ENCODE measurements around the gene ATP6V1A. TPM values are rescaled to one million over a fixed set of nuclear protein-coding genes. Genes with fewer than 3 reads are reported as not detected.

Gene ATP6V1A
- total RNA-seq, 2 donors from 2014 or later, result 48.8 to 69.5 TPM

- no peak for DNase-seq (ENCODE audit: low spot score in 2 of 2)
- Mint-ChIP-seq H3K9me3 (no peaks in the 10 kb centered on the region), H3K27ac (no peak overlapping the region), H3K36me3 (no peaks in the 10 kb centered on the region)
- ATAC-seq, result peak in 1 of 2 donors; percentile 28
Measured at GRCh38 chr3:113783463-113783862, 36.6 kb downstream of the ATP6V1A start.

DNA sequence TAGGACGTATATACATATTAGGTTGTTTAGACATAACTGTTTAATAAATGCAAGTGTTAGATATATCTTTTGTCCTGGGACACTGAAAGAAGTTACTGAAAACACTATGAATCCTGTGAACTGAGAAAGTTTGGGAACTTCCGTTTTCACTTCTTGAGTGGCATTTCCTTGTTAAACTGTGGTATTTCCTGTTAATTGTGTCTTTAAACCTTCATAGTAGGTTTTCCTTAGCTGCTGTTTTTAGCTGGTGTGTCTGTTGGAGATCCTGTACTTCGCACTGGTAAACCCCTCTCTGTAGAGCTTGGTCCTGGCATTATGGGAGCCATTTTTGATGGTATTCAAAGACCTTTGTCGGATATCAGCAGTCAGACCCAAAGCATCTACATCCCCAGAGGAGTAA, 37.1 kb downstream of the ATP6V1A start:
- Mint-ChIP-seq H3K36me3 (no peaks in the 10 kb centered on the region), H3K27ac (no peak overlapping the region)
- ATAC-seq, result no peak

GRCh38 chr3:113791381-113791780, 44.5 kb downstream of the ATP6V1A start:
- H3K9me3 Mint-ChIP-seq, result no peaks in the 10 kb centered on the region
- ATAC-seq (no peak), DNase-seq (ENCODE audit: low spot score in 2 of 2) (no peak)
- H3K27ac Mint-ChIP-seq, result no peak overlapping the region
- H3K36me3 Mint-ChIP-seq, result no peaks in the 10 kb centered on the region

More for the DNA sequence above, 37.1 kb downstream of the ATP6V1A start:
- no peak for DNase-seq (ENCODE audit: low spot score in 2 of 2)
- no peaks in the 10 kb centered on the region for H3K9me3 Mint-ChIP-seq

GRCh38 chr3:113794526-113794925, 47.7 kb downstream of the ATP6V1A start:
- Mint-ChIP-seq H3K36me3 (no peaks in the 10 kb centered on the region), H3K27ac (no peak overlapping the region), H3K9me3 (no peaks in the 10 kb centered on the region)
- ATAC-seq, result no peak
- DNase-seq (ENCODE audit: low spot score in 2 of 2), result no peak

DNA sequence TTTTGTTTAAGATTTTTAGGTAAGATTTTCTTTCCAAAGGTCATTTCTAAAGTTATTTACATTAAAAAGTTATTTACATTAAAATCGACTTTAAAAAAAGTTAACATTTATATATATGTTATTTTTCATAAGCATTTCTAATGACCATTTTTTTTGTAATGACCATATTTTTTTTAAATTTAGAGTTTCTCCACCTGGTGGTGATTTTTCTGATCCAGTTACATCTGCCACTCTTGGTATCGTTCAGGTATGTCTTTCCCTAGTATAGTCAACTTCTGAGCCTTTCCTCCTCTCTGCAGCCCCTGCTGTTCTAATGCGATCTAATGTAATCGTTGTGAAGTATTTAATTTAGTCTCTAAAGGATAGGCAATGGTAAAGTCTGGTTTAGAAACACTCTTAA, 48.9 kb downstream of the ATP6V1A start:
- Mint-ChIP-seq H3K9me3 (no peaks in the 10 kb centered on the region), H3K36me3 (no peaks in the 10 kb centered on the region), H3K27ac (no peak overlapping the region)
- no peak for DNase-seq (ENCODE audit: low spot score in 2 of 2)
- no peak for ATAC-seq

GRCh38 chr3:113802795-113803455, 56.1 kb downstream of the ATP6V1A start:
- DNase-seq (ENCODE audit: low spot score in 2 of 2) (no peak), ATAC-seq (no peak)
- peak overlapping the region in 1 of 2 donors; percentile 48 for H3K27ac Mint-ChIP-seq
- H3K36me3 Mint-ChIP-seq, result peaks cover 0 to 4% of the 10 kb centered on the region in 2 donors
- H3K9me3 Mint-ChIP-seq, result no peaks in the 10 kb centered on the region

DNA sequence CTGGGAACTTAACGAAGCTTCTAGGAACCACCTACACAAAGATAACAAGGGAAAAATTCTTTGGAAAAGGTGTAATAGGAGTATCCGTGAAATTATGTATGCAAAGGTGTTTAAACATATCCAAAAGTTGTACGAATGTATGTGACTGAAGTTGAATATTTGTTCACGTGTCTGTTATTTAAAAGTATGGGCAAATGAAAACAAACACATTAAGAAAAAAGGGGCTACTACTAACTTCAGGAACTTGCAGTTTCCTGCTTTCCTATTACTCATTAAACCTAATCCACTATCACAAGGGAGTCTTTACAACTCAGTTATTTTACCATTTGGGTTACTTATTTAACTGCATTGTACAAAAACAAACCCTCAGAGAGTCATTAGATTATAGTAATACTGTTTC, 57.8 kb downstream of the ATP6V1A start:
- ATAC-seq (no peak), DNase-seq (ENCODE audit: low spot score in 2 of 2) (no peak)
- Mint-ChIP-seq H3K9me3 (no peaks in the 10 kb centered on the region), H3K27ac (no peak overlapping the region), H3K36me3 (peaks cover 0 to 4% of the 10 kb centered on the region in 2 donors)

GRCh38 chr3:113805249-113805648, 58.4 kb downstream of the ATP6V1A start:
- Mint-ChIP-seq H3K9me3 (no peaks in the 10 kb centered on the region), H3K27ac (no peak overlapping the region), H3K36me3 (peaks cover 0 to 4% of the 10 kb centered on the region in 2 donors)
- DNase-seq (ENCODE audit: low spot score in 2 of 2), result no peak
- ATAC-seq, result no peak

DNA sequence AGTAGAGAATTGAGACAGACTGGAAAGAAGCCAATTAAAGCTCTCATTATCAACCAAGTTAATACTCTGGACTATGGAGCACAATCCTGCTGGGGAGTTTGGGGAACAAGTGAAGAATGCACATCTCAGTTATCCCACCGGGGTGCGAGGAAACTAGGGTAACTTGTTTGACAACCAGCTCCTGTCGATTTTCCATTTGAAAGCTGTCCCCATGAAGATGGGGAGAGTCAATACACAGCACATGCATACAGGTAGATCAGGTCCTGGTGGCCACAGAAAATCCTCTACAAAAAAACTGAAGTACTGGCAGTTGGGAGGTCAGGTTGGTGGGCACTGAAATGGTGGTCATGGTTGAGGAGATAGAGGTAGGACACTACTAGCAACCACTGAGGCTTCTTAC, 66.0 kb downstream of the ATP6V1A start:
- Mint-ChIP-seq H3K27ac (peak overlapping the region in 1 of 2 donors; percentile 16), H3K36me3 (no peaks in the 10 kb centered on the region)
- no peak for ATAC-seq

DNA sequence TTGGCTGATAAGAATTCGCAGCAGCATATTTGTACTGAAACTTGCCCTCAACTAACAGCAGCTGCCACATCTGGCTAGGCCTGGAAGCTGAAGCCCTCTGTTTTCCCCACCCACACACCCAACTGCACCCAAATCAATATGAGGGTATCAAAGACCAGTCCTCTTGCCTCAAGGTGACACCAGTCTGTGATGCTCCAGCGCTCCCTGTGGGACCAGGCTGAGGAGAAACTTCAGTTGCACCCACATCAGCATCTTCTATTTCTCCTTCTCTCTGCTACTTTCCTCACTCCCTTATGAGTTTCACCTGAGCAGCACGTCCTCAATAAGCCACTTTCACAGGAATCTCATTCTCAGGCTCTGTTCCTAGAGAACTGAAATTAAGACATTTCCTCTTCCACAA, 73.0 kb downstream of the ATP6V1A start:
- Mint-ChIP-seq H3K9me3 (no peaks in the 10 kb centered on the region), H3K36me3 (no peaks in the 10 kb centered on the region), H3K27ac (no peak overlapping the region)
- DNase-seq (ENCODE audit: low spot score in 2 of 2), result no peak
- no peak for ATAC-seq

More for the DNA sequence above, 66.0 kb downstream of the ATP6V1A start:
- DNase-seq (ENCODE audit: low spot score in 2 of 2), result no peak
- no peaks in the 10 kb centered on the region for H3K9me3 Mint-ChIP-seq

DNA sequence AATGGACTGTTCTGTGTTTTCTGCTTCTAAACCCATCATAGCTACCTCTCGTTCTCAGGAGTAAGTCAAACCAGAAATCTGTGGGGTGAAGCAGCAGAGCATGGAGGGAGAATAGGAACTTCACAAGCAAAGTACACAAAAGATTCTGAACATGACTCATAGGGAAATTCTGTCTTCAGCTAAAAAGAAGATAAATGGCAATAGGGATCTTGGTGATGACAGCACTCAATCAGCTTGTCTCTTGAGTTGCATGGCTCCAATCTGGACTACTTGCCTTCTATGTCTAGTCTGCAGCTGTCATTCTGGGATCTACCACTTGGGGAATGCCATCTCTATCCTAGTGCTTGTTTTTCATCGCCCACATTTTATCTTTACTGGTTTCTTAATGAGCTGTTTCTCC, 78.3 kb downstream of the ATP6V1A start:
- no peaks in the 10 kb centered on the region for H3K9me3 Mint-ChIP-seq
- H3K27ac Mint-ChIP-seq, result no peak overlapping the region
- DNase-seq (ENCODE audit: low spot score in 2 of 2) (no peak), ATAC-seq (peak in 1 of 2 donors; percentile 26)
- H3K36me3 Mint-ChIP-seq, result no peaks in the 10 kb centered on the region

DNA sequence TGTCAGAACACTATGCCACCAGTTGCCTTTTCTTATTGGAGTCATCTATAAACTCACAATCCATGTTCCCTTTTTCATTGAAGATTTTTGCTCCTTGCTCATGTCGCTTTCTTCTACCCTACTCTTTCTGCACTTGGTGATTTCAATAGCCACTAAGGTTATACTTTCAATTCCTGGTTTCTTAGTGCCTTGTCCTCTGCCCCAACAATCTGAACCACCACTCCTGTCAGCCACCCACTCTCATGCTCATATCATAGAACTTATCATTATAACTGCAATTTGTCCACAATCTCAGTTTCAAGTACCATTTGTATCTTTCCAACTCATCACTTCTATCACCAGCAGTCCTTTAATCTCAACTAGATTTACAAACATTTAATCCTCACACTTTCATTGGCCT, 81.8 kb downstream of the ATP6V1A start:
- no peak for ATAC-seq
- Mint-ChIP-seq H3K27ac (no peak overlapping the region), H3K36me3 (peaks cover 0 to 7% of the 10 kb centered on the region in 2 donors), H3K9me3 (peaks cover 0 to 6% of the 10 kb centered on the region in 2 donors)
- no peak for DNase-seq (ENCODE audit: low spot score in 2 of 2)

DNA sequence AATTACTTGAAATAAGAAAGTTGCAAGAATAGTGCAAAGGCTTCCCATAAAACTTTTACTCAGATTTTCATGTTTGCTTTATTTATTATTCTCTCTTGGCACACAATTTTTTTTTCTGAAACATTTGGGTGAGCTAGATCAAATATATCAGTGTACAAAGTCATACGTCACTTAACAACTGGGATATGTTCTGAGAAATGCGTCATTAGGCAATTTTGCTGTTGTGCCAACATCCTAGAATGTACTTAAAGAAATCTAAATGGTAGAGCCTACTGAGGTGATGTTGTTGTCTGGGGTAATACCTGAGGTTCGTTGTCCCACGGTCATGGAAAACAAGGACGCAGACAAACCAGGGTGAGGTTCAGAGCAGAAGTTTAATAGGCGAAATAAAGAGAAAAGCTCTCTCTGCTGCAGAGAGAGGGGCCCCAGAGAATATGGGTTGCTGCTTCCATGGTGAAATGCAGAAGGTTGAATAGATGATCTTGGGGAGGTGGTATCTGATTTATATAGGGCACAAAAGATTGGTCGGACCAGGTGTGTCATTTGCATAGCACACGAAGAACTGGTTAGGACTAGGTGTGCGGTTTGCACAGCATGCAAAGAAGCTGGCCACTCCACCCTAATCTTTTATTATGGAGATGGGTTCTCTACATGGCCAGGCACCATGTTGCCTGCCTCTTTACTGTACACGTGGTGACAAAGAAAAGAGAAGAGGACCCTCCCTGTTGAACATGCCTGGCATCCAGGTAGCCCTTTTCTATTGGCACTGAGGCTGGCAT, 82.9 kb downstream of the ATP6V1A start:
- no peak overlapping the region for H3K27ac Mint-ChIP-seq
- ATAC-seq (no peak), DNase-seq (ENCODE audit: low spot score in 2 of 2) (no peak)
- H3K9me3 Mint-ChIP-seq, result peaks cover 0 to 6% of the 10 kb centered on the region in 2 donors
- peaks cover 0 to 7% of the 10 kb centered on the region in 2 donors for H3K36me3 Mint-ChIP-seq

GRCh38 chr3:113831103-113831355, 84.2 kb downstream of the ATP6V1A start:
- H3K36me3 Mint-ChIP-seq, result peaks cover 0 to 7% of the 10 kb centered on the region in 2 donors
- no peak overlapping the region for H3K27ac Mint-ChIP-seq
- peaks cover 0 to 6% of the 10 kb centered on the region in 2 donors for H3K9me3 Mint-ChIP-seq
- ATAC-seq, result no peak
- no peak for DNase-seq (ENCODE audit: low spot score in 2 of 2)

GRCh38 chr3:113832477-113833164, 85.8 kb downstream of the ATP6V1A start:
- H3K9me3 Mint-ChIP-seq, result peaks cover 0 to 6% of the 10 kb centered on the region in 2 donors
- no peak overlapping the region for H3K27ac Mint-ChIP-seq
- DNase-seq (ENCODE audit: low spot score in 2 of 2) (no peak), ATAC-seq (peak in 1 of 2 donors; percentile 90)
- H3K36me3 Mint-ChIP-seq, result peaks cover 0 to 7% of the 10 kb centered on the region in 2 donors

DNA sequence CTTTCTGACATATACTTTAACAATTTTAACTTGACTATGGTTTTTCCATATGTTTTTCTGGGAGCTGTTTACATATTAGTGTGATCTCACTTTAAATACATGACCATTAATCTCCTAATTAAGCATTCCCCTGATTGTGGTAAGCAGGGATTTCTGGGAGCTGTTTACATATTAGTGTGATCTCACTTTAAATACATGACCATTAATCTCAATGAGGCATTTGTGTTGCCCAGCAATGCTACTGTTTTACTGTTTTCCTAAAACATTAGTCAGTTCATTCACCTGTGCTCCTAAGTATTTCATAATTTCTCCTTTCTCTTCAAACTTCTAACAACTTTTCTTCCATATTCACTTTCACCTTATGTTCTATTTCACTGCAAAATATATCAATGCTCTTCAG, 88.1 kb downstream of the ATP6V1A start:
- ATAC-seq, result no peak
- peaks cover 0 to 6% of the 10 kb centered on the region in 2 donors for H3K9me3 Mint-ChIP-seq
- H3K27ac Mint-ChIP-seq, result no peak overlapping the region
- H3K36me3 Mint-ChIP-seq, result peaks cover 0 to 7% of the 10 kb centered on the region in 2 donors
- DNase-seq (ENCODE audit: low spot score in 2 of 2), result no peak

DNA sequence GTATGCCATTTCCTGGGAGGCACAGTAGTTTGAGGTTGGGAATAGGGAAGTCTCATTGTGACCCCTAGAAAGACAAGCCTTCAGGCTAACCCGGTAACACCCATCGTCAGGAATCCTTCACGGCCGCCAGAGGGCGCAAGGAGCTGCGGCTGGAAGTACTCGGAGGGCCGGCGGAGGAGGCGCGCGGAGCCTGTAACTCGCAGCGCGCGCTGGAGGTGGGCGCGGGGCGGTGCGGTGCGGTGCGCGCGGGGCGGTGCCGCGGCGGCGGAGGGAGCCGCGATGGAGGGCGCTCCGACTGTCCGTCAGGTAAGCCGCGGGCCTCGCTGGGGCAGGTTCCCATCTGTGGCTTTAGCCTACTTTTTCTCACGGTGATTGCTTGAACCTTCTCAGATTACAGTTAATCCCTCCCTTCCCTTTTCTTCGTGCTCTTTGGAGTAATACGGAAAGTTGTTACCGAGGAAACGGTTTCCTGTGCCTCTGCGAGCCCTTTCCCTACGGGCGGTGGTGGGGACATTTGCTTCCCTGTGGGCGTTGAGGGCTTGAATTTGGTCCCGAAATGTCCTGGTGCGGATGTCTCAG, 91.9 kb downstream of the ATP6V1A start, which contains the start of gene GRAMD1C:
TSS of gene GRAMD1C (plus strand) at position 158 of the 579 bp plus-strand sequence. CDS start at position 280, 122 bp downstream.
- H3K27ac Mint-ChIP-seq, result no peak within 1 kb of the TSS

More for the DNA sequence above, 91.9 kb downstream of the ATP6V1A start, which contains the start of gene GRAMD1C:
- ATAC-seq (peak; percentile 99), DNase-seq (ENCODE audit: low spot score in 2 of 2) (peak; percentile 79 to 84)
- no peaks in the 10 kb centered on the region for H3K9me3 Mint-ChIP-seq
- H3K36me3 Mint-ChIP-seq, result no peaks in the 10 kb centered on the region

Data from activated naive CD4-positive, alpha-beta T cell treated with anti-CD3 and anti-CD28 coated beads, Interleukin-2, amount 50 U/mL, for 72 hours (primary cell).